HG03196 (cell line): ENCODE measurements around the gene KLHDC10.
"Not testable (repeated sequence)": the region's sequence is repeated elsewhere in the genome, so short reads cannot be mapped to it uniquely, and the experiment has no call there.

Experiments used
- ATAC-seq: cut with Tn5 transposase; IDR thresholded peaks from one replicate; pipeline ENCODE4 v1.9.1; 2021; ENCODE audit not compliant: unreplicated experiment

Gene KLHDC10, protein sequence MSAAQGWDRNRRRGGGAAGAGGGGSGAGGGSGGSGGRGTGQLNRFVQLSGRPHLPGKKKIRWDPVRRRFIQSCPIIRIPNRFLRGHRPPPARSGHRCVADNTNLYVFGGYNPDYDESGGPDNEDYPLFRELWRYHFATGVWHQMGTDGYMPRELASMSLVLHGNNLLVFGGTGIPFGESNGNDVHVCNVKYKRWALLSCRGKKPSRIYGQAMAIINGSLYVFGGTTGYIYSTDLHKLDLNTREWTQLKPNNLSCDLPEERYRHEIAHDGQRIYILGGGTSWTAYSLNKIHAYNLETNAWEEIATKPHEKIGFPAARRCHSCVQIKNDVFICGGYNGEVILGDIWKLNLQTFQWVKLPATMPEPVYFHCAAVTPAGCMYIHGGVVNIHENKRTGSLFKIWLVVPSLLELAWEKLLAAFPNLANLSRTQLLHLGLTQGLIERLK

GRCh38 chr7:130069978-130070860, at the start of gene KLHDC10:
KLHDC10 (plus strand) TSS chr7:130070534; CDS start chr7:130070644, 110 bp downstream.
- ATAC-seq, result peak; percentile 89

- no peak for ATAC-seq
Observed at GRCh38 chr7:130021105-130021834, 49.1 kb upstream of the KLHDC10 start.

DNA sequence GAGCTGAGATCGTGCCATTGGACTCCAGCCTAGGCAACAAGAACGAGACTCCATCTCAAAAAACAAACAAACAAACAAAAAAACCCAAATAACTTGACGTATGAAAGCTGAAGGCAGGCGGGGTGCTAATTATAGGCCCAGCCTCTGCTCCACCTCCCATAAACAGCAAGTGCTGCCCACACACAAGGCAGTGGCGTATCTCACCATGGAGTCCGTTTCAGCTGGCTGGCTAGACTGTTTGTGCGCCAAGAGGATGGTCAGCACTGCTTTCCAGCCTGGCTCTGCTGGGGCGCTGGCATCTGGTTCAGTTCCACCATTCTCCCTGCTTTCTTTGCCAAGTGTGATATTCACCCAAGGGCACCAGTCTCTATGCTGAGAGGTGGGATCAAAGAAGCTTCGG, 48.2 kb upstream of the KLHDC10 start:
- no peak for ATAC-seq

DNA sequence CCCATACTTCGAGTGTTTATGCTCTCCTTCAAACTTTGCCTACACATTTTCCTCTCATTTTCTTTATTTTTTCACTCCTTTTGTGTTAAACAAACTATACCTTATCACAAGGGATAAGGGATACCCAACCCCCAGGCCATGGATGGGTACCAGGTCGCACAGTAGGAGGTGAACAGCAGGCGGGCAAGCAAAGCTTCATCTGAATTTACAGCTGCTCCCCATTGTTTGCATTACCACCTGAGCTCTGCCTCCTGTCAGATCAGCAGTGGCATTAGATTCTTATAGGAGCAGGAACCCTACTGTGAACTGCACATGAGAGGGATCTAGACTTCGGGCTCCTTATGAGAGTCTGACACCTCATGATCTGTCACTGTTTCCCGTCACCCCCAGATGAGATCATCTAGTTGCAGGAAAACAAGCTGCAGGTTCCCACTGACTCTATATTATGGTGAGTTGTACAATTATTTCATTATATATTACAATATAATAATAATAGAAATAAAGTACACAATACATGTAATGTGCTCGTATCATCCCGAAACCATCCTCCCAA, 47.6 kb upstream of the KLHDC10 start:
- ATAC-seq, result no peak

DNA sequence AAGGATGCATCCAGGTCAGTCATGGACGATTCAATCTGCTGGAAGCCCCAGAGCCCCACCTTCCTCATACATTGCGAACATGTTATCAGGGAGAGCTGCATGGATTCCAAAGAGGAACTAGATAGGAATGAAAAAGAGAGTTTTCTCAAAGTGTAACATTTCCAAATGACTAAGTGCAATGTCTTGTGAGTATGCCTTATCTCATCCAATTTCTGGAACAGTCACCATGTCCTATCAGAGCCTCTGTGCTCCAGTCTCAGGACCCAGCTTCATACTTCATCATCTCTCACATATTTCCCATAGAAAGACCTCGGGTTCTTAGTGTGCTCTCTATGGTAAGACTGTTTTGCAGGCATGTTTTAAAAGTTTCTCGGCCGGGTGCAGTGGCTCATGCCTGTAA, 45.9 kb upstream of the KLHDC10 start:
- no peak for ATAC-seq

GRCh38 chr7:130032698-130033097, 37.6 kb upstream of the KLHDC10 start:
- no peak for ATAC-seq

DNA sequence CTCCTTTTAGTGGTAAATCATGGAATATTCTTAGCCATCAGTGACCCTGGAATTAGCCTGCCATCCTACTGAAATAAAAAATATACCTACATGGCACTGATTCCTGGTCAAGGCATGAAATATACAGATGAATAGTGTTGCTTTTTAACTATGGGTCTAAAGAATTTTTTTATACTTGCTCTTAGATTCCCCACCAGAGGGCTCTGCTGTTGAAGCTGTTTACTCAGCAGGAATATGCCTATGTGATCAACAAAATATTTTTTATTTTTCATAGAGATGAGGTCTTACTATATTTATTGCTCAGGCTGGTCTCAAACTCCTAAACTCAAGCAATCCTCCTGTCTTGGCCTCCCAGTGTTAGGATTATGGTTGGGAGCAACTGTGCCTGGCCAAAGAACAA, 32.6 kb upstream of the KLHDC10 start:
- no peak for ATAC-seq

DNA sequence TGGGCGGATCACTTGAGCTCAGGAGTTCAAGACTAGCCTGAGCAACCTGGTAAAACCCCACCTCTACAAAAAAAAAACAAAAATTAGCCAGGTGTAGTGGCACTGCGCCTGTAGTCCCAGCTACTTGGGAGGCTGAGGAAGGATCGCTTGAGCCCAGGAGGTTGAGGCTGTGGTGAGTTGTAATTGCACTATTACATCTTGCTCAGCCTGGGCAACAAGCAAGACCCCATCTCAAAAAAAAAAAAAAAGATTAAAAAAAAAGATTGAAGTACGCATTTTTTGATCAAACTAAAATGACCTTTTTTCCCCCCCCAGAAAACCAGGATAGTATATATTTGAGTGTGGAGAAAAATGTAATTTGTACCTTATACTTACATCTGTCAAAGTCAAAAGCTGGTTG, 29.8 kb upstream of the KLHDC10 start:
- no peak for ATAC-seq

- ATAC-seq, result no peak
Observed at GRCh38 chr7:130047831-130048230, 22.5 kb upstream of the KLHDC10 start.

DNA sequence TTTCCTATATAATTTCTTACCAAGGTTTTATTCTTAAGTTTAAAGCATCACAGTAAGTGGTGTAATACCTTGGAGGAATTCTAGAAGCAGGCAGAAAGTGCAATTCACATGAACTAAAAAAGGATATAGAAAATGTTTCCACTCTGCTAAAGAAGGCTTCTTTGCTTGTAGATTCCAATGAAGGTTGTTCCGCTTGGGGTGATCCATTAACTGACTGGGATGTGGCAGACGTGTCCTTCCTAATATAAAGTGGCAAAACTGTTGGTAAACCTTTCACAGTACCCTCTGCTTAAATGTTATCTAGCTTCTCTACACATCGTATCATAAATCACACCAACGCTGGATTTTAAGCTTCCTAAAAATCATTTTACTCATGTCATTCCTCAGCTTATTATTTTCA, 21.4 kb upstream of the KLHDC10 start:
- no peak for ATAC-seq

GRCh38 chr7:130052250-130052649, 18.1 kb upstream of the KLHDC10 start:
- ATAC-seq, result not testable (repeated sequence)

- not testable (repeated sequence) for ATAC-seq
Observed at GRCh38 chr7:130055198-130055597, 15.1 kb upstream of the KLHDC10 start.

DNA sequence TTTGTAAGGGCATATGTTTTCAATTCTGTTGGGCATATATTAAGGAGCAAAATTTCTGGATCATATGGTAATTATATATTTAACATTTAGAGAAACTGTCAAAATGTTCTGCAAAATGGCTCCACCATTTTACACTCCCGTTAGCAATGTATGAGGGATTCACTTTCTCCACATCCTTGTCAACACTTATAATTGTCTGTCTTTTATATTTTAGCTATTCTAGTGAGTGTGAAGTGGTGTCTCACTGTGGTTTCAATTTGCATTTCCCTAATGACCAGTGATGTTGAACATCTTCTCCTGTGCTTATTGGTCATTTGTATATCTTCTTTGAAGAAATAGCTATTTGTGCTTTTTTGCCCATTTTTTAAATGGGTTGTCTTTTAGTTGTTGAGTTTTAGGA, 8.1 kb upstream of the KLHDC10 start:
- no peak for ATAC-seq

GRCh38 chr7:130063036-130063435, 7.3 kb upstream of the KLHDC10 start:
- no peak for ATAC-seq

DNA sequence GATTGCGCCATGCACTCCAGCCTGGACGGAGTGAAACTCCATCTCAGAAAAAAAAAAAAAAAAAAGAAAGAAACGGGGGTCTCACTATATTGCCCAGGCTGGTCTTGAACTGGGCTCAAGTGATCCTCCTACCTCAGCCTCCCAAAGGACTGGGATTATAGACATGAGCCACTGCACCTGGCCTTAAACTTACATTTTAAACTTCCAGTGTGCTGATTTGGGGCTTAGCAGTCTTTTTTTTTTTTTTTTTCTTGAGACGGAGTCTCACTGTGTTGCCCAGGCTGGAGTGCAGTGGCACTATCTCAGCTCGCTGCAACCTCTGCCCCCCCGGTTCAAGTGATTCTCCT, 5.8 kb upstream of the KLHDC10 start:
- not testable (repeated sequence) for ATAC-seq

DNA sequence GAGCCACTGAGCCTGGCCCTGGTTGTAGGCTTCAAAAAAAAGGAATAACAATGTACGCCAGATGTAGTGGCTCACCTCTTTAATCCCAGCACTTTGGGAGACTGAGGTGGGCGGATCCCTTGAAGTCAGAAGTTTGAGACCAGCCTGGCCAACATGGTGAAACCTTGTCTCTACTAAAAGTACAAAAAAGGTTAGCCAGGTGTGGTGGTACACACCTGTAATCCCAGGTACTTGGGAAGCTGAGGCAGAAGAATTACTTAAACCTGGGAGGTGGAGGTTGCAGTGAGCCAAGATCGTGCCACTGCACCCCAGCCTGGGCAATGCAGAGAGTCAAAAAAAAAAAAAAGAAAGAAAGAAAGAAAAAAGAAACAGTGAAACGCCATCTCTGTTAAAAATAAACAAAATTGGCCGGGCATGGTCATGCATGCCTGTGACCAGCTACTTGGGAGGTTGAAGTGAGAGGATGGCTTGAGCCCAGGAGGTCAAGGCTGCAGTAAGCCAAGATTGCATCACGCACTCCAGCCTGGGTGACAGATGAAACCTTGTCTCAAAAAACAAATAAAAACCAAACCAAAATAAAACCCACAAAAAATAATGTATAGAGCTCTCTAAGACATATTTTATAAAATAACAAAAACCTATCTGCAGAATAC, 4.7 kb upstream of the KLHDC10 start:
- no peak for ATAC-seq

DNA sequence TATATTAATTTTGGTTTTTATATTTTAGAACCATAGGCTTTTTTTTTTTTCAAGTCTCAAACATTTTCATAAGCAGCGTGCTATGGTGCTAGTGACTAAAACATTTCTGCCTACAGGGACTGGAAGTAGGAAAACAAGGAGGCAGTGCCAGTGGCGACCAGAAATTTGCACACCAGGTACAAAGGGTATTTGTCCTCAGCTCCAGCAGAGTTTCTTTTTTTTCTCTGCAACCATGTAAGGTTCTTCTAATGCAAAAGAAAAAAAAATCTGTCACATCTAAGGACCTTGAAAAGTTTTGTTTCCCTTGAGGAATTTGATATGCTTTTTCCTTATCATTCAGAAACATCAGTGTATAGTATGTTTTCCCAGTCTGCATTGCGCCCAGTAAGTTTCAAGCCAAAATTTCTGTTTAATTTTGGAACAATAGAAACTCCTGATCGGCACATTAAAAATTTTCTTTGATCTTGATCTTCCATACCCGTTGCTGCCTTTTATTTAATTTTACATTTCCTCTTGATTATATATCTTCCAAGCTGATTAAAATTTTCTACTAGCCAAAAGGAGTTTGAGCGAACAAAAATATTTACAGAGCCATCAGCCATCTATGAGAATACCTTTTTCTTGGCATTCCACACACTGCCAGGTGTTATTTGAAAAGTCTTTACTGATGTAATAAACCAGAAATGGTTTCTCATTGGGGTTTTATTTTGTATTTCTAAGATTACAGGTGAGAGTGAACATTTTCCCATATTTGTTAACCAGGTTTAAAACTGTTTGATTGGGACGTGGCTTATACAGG, 956 bp upstream of the KLHDC10 start:
- no peak for ATAC-seq

GRCh38 chr7:130070861-130071622, 708 bp downstream of the KLHDC10 start:
- no peak for ATAC-seq
